Stomach (tissue), 9 donors: ENCODE measurements around the gene ENO2. TPM values are rescaled to one million over a fixed set of nuclear protein-coding genes. Genes with fewer than 3 reads are reported as not detected.

ENCODE experiments used
- DNase-seq, 2 donors: peaks; one replicate each; pipeline versions ENCODE4 v3.0.0 to v3.0.0-alpha.2; 2013 to 2019
- H3K27ac ChIP-seq, 5 donors: fragments of 200-600 bp in 4 of 5; sonication (generic) in 4 of 5; one replicate each; pipeline ENCODE4 v1.5.1; 2013 to 2019; ENCODE audit warnings: mild to moderate bottlenecking in 1 of 5, moderate library complexity in 1 of 5
- H3K27me3 ChIP-seq, 3 donors: fragments of 200-600 bp; sonication (generic); one replicate each; pipeline ENCODE4 v1.5.1; 2017 to 2019; ENCODE audit warnings: mixed run types in 1 of 3
- H3K36me3 ChIP-seq, 4 donors: fragments of 200-600 bp; sonication (generic); 1 replicate in 3 of 4; 2 replicates in 1 of 4; pipeline ENCODE4 v1.5.1; 2016 to 2019
- H3K4me1 ChIP-seq, 4 donors: fragments of 200-600 bp; sonication (generic); one replicate each; pipeline ENCODE4 v1.5.1; 2016 to 2019
- H3K4me3 ChIP-seq, 4 donors: fragments of 200-600 bp; sonication (generic) in 3 of 4; one replicate each; pipeline ENCODE4 v1.5.1; 2016 to 2019; ENCODE audit warnings: mild to moderate bottlenecking in 1 of 4
- H3K9me3 ChIP-seq, 4 donors: fragments of 200-600 bp; sonication (generic); one replicate each; pipeline ENCODE4 v1.5.1; 2016 to 2019
- CTCF ChIP-seq, 7 experiments: fragments of 450-650 bp in 4 of 7; fragments of 200-600 bp in 3 of 7; sonication (generic) in 3 of 7; IDR thresholded peaks; one replicate each; pipeline ENCODE4 v1.5.1; 2016 to 2019; ENCODE audit warnings: antibody characterized with exemption in 7 of 7, control low read depth in 2 of 7, mild to moderate bottlenecking in 1 of 7
- EP300 ChIP-seq: sonication (generic); formaldehyde crosslinking; IDR thresholded peaks from one replicate; pipeline ENCODE4 v1.6.1; 2017; ENCODE audit warnings: antibody characterized with exemption
- POLR2A ChIP-seq, 4 donors: fragments of 450-650 bp; IDR thresholded peaks; one replicate each; pipeline ENCODE4 v1.6.1; 2016; ENCODE audit warnings: antibody characterized with exemption in 4 of 4, control low read depth in 2 of 4, mild to moderate bottlenecking in 1 of 4, moderate library complexity in 1 of 4
- POLR2AphosphoS5 ChIP-seq, 3 donors: sonication (generic); formaldehyde crosslinking; IDR thresholded peaks; one replicate each; pipeline ENCODE4 v1.6.1; 2016; ENCODE audit warnings: antibody characterized with exemption in 3 of 3
- WGBS, 5 donors: extraction: QIAGEN DNeasy Blood & Tissue Kit in 3 of 5; methylation state at CpG; one replicate each; pipeline versions ENCODE4 v1.1.5 to v1.1.7; 2013 to 2018; 5-methylcytosine and 5-hydroxymethylcytosine counted together
- intact Hi-C: fragments of 100-400 bp; cut with DNase I; formaldehyde crosslinking; loops from one replicate; pipeline ENCODE4 v1.15.1; 2023; ENCODE audit warnings: low total_unique reads
- polyA plus RNA-seq, 3 donors: library from polyadenylated mRNA; stranded (reverse); fragments of 200-250 nt; gene quantifications; one replicate each; pipeline ENCODE4 v1.2.3, GENCODE V29; 2013
- total RNA-seq, 5 donors: library from RNA; depleted of rRNA; stranded (reverse); fragments of >200 nt; gene quantifications; one replicate each; pipeline versions ENCODE4 v1.1.0 to v1.2.3, GENCODE V29; 2014 to 2016
- donor health status: healthy with polysubstance abuse.
- donor health status: Bipolar disorder and iron deficiency.
- donor health status: healthy.

Gene ENO2
- total and polyA plus RNA-seq, 8 donors, result 2.3 to 62.9 (median 9.7) TPM

- intact Hi-C loops, result no loop called here
- no peak for DNase-seq
- H3K4me3 ChIP-seq, result no peak overlapping the region
- no peaks in the 10 kb centered on the region for H3K27me3 ChIP-seq
- TF ChIP-seq CTCF (IDR thresholded peaks at IDR 0.05), result no peak
- no peak for TF ChIP-seq EP300
- TF ChIP-seq POLR2AphosphoS5 (IDR thresholded peaks at IDR 0.05), result no peak
- no peak for TF ChIP-seq POLR2A (IDR thresholded peaks at IDR 0.05)
- peaks cover 3 to 41% (median 31%) of the 10 kb centered on the region in 4 donors for H3K36me3 ChIP-seq
- WGBS, 5 donors, result 81 to 85% (median 82%) methylated on average over 16 to 20 of the region's 20 CpGs
- H3K27ac ChIP-seq, result peak overlapping the region in 3 of 5 donors; percentile 93 to 96 (median 95)
- H3K9me3 ChIP-seq, result no peaks in the 10 kb centered on the region
- peaks cover 27 to 93% (median 52%) of the 10 kb centered on the region in 4 donors for H3K4me1 ChIP-seq
These were observed 42.8 kb downstream of the ENO2 start for GRCh38 chr12:6957151-6957701.

GRCh38 chr12:6957741-6958608 lies 43.6 kb downstream of the ENO2 start:
- Histone ChIP-seq H3K27ac (peak overlapping the region in 4 of 5 donors; percentile 60 to 96 (median 94)), H3K36me3 (peaks cover 3 to 41% (median 30%) of the 10 kb centered on the region in 4 donors), H3K4me1 (peaks cover 34 to 97% (median 57%) of the 10 kb centered on the region in 4 donors), H3K4me3 (peak overlapping the region in 1 of 4 donors; percentile 13), H3K9me3 (no peaks in the 10 kb centered on the region), H3K27me3 (no peaks in the 10 kb centered on the region)
- WGBS, 5 donors, result 80 to 88% (median 85%) methylated on average over 22 to 28 of the region's 28 CpGs
- TF ChIP-seq EP300 (no peak), CTCF (IDR thresholded peaks at IDR 0.05) (no peak), POLR2A (IDR thresholded peaks at IDR 0.05) (no peak), POLR2AphosphoS5 (IDR thresholded peaks at IDR 0.05) (no peak)
- no peak for DNase-seq
- intact Hi-C loops, result no loop called here

GRCh38 chr12:6958609-6959057 lies 44.3 kb downstream of the ENO2 start:
- Histone ChIP-seq H3K4me1 (peaks cover 36 to 91% (median 57%) of the 10 kb centered on the region in 4 donors), H3K27ac (peak overlapping the region; percentile 6 to 96 (median 93)), H3K27me3 (no peaks in the 10 kb centered on the region), H3K9me3 (no peaks in the 10 kb centered on the region), H3K4me3 (peak overlapping the region in 1 of 4 donors; percentile 13), H3K36me3 (peaks cover 3 to 41% (median 30%) of the 10 kb centered on the region in 4 donors)
- DNase-seq, result no peak
- intact Hi-C loops, result no loop called here
- TF ChIP-seq EP300, result no peak
- TF ChIP-seq POLR2A (IDR thresholded peaks at IDR 0.05), result no peak
- TF ChIP-seq CTCF (IDR thresholded peaks at IDR 0.05), result no peak
- no peak for TF ChIP-seq POLR2AphosphoS5 (IDR thresholded peaks at IDR 0.05)
- WGBS, 5 donors, result 59 to 78% (median 71%) methylated on average over 10 of the region's 10 CpGs

GRCh38 chr12:6959058-6959804 lies 44.9 kb downstream of the ENO2 start:
- 66 to 76% (median 69%) methylated on average over 19 to 24 of the region's 24 CpGs for WGBS, 5 donors
- DNase-seq, result peak in 1 of 2 donors; percentile 66
- Histone ChIP-seq H3K4me3 (peak overlapping the region in 1 of 4 donors; percentile 19), H3K4me1 (peaks cover 36 to 90% (median 56%) of the 10 kb centered on the region in 4 donors), H3K27me3 (no peaks in the 10 kb centered on the region), H3K36me3 (peaks cover 3 to 41% (median 30%) of the 10 kb centered on the region in 4 donors), H3K9me3 (no peaks in the 10 kb centered on the region), H3K27ac (peak overlapping the region; percentile 6 to 96 (median 93))
- TF ChIP-seq POLR2A (IDR thresholded peaks at IDR 0.05) (no peak), POLR2AphosphoS5 (IDR thresholded peaks at IDR 0.05) (peak in 1 of 3 donors; percentile 28), EP300 (no peak)
- intact Hi-C loops, result no loop called here
